ENCODE results near the gene PRKAR1B.

PRKAR1B gene

DNA sequence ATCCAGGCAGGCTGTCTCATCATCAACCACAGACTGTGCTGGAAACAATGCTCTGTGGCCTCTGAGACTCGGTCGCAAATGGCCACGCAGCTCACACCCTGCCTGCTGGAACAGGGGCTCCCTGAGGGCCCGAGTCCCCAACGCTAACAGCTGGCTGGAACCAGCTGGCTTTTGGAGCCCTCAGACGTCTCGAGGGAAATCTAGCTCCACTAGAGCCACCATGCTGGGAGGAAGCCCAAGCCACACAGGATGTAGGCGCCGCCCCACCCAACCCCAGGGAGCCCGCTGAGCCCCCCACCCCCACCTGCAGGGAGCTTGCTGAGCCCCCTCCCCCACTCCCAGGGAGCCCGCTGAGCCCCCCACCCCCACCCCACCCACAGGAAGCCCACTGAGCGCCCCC lies 186.1 kb downstream of the PRKAR1B start:
- DNase-seq (ENCODE audit: low read depth in 3 of 3): no peak

DNA sequence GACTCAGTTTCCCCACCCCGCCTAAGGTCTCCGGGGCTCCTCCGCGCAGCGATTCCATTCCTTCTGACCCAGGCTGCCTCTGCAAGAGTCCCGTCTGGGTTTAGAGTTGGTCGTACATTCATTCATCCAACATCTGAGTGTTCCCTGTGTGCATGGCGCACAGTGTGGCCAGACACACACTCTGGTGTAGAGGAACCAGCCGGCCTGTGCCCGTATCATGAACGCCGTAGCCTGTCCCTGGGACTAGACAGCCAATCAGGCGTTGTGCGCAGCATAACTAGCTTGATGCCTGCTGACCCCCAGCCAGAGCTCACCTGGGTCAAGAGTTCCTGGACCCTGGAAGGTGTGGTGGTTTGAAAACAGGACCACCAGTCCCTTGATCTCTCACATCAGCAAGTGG lies 186.5 kb downstream of the PRKAR1B start:
- no peak for DNase-seq (ENCODE audit: low read depth in 3 of 3)

DNA sequence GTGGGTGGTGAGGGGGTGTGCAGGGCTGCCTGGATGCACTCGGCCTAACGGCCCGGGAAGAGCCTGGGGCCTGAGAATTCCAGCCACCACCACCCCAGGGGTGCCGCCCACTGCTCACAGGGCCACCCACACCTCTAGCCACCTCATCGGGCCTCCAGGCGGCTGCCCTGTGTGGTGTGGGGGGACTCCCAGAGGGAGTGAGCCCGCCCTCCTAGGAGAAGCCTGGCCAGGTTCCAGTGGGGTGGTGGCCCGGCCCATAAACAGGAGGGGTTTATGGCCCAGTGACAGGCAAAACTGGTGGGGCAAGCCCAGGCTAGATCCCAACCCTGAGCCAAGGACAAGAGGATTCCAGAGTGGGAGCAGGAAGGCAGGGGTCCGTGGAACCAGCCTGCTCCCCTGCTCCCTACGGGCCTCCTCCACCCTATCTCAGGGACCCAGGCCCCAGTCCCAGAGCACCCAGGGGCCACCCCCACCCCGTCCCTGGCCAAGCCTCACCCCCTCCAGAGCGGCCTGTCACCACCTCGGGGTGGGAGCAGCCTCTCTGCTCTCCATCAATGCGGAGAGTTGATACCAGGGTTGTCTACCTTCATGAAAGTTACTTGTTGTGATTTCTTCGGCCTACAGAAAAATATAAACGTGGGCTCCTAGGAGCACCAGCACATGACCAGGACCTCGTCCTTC lies 187.2 kb downstream of the PRKAR1B start:
- no peak for DNase-seq (ENCODE audit: low read depth in 3 of 3)

DNA sequence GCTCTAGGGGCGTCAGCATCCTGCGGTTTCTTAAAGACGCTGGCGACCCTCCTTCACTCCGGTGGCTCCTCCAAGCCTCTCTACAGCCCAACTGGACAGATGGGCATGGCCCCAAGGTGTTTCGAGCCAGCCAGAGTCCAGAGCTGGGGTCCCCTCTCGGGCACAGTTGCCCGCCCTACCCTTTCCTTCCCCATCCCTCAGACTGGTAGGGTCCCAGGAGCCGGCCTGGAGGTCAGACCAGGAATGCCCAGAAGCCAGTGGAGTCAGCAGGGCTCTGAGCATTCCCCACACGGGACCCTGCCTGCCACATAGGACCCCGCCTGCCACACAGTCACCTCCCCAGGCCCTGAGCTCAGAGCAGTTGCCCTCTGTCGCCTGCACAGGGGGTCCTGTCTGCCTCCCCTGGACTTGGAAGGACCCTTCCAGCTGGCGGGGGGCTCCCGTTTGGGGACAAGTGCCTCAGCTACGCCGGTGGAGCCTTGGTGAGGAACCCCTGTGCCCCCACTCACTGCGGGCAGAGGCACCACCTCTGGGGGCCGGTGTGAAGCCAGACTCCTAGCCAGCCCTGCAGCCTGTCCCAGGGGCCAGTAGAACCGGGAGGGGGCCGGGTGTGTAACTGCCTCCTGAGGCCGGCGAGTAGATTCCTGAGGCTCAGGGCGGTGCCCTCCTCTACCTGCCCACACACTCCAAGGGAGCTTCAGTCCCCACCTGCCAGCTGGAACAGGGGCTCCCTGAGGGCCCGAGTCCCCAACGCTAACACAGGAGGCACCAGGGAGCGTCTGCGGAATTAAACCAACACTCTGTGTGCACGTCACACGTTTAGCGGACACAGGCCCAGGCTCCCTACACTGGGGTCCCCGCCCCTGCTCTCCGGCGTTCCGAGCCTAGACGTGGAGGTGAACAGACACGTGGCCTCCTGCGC lies 188.1 kb downstream of the PRKAR1B start:
- no peak for DNase-seq (ENCODE audit: low read depth in 3 of 3)

DNA sequence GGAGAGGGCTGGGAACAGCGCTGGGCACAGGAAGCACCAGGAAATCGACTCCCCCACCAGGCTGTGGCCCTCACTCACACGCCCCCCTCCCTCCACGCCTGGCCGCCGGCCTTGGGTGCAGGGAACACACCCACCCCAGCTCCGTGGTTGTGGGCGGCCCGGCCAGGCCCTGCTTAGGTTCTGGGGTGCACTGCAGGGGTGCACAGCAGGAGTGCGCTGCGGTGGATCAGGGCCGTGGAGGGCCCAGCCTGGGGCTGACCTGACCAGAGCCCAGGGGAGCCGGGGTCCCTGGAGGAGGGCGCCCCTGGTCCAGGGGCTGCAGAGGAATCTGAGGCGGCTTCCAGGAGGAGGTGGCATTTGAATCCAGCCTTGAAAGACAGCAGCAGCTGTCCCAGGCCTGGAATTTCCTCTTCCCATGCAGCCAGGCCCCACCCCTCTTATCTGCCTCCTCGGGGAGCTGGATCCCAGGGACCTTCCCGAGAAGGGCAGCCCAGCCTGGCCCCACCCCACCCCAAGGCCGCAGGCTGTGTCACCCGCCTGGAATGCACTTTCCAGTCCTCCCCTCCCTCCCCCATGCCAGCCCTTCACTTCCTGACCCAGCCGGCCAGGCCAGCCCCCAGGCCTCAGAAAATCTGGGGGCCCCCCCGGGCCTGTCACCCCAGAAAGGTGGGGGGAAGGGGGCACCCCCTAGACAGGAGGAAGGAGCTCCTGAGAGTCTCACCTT lies 189.0 kb downstream of the PRKAR1B start:
- DNase-seq (ENCODE audit: low read depth in 3 of 3): no peak

DNA sequence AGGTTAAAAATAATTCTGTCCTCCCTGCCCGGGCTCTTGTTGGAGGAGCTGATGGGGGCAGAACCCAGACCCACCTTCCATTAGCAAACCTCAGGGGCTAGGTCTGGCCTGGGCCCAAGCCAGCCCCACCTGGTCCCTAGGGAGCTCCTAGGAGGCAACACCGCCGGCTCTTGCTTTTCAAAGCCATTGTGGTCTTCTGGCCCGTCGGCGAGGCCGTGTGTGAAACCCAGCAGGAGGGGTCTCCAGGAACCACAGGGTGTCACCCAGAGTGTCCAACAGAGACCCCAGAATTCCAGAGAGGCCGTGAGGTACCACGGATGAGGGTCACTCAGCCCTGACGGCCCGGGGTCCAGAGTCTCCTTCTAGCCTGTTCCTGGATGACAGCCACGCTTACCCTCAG lies 190.8 kb downstream of the PRKAR1B start:
- DNase-seq (ENCODE audit: low read depth in 3 of 3): no peak

DNA sequence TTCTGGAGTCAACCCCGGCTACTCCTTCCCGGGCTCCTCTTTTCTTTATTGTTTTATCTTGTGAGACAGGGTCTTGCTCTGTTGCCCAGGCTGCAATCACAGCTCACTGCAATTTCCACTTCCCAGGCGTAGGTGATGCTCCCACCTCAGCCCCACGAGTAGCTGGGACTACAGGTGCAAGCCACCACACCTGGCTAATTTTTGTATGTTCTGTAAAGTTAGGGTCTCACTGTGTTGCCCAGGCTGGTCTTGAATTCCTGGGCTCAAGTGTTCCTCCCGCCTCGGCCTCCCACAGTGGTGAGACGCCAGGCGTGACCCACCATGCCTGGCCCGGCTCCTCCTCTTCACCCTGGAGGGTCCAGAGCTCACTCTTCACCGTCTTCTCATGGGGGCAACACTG lies 192.1 kb downstream of the PRKAR1B start:
- no peak for DNase-seq (ENCODE audit: low read depth in 3 of 3)

DNA sequence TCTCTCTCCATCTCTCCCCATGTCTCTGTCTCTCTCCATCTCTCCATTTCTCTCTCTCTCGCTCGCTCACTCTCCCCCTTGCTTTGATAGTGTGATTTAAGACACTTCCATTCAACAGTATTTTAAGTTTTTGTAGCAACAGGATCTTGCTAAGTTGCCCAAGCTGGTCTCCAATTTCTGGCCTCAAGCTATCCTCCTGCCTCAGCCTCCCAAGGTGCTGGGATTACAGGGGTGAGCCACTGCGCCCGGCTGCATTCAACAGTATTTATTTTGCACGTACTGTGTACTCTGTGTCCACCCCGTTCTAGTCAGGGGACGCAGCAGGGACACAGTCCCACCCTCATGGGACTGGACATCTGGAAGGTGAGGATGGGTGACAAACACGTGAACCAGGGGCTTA lies 193.0 kb downstream of the PRKAR1B start:
- DNase-seq (ENCODE audit: low read depth in 3 of 3): no peak

DNA sequence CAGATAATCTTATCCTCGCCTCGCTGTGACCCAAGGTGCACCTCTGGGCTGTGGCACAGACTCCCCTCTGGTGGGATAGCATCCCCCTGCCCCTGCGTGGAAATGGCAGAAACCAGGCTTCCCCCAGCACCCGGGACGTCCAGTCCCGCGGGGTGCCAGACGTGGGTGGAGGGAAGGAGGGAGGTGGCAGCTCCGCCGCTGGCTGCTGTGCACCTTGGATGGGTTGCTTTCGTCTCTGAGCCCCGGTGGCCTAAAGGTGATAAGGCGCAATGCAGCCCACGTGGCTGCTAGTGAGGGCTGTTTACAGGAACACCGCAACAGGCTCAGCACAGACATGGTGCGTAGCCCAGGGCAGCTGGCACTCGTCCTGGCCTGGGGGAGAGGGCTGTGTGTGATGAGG lies 193.8 kb downstream of the PRKAR1B start:
- no peak for DNase-seq (ENCODE audit: low read depth in 3 of 3)

DNA sequence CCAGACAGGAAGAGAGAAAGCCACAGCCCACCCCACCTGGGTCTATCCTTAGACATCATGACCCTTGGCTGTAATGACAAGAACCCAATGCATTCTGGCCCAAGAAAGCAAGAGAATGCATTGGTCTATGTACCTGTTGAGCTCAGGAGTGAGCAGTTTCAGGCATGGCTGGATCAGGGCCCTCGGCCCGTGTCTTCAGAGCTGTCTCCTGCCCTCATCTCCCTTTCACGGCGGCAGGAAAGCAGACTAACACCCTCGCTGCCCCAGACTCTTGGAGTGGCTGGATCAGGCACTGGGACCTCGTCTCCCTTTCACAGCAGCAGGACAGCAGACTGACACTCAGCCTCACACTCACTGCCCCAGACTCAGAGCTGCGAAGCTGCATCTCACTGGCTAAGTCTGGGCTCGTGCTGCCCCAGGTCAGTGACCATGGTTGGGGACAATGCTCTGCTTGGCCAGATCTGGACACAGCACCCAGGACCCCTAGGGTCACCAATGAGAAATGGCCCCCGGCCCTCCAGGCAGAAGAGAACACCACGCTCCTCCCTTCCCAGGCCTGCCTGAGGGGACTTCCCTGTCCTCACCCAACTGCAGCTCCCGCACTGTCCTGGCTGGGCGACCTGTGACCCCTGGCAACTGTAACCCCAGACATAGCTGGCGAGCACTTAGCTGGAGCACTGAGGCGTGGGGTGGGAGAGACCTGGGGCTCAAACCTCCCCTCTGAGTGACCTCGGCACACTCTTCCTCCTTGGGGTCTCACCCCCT lies 194.5 kb downstream of the PRKAR1B start:
- no peak for DNase-seq (ENCODE audit: low read depth in 3 of 3)

DNA sequence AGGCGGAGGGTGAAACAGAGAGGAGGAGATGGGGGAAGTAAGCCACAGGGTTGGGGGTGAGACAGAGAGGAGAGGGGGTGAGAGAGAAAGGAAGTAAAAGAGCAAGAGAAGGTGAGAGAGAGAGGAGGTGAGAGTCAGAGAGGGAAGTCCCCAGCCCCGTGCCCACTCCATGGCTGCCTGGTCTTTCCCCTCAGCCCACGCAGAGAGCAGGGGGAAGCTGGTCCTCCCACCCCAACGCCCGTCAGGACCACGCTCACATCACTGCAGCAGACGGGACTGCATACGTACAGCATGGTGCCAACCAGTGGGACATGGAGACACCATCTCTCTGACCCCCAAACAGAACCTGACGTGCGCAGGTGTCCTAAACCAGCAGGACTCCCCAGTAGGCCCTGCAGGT lies 195.3 kb downstream of the PRKAR1B start:
- DNase-seq (ENCODE audit: low read depth in 3 of 3): no peak

DNA sequence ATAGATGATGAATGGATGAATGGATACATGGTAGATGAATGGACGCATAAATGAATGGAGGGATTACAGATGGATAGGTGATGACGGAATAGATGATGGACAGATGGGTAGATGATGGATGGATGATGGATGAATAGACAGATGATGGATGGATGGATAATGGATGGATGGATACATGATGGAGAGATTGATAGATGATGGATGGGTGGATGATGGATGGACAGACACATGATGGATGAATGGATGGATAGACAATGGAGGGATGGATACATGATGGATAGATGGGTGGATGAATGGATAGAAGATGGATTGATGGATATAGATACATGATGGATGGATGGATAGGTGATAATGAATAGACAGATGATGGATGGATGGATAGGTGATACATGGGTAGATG lies 198.6 kb downstream of the PRKAR1B start:
- DNase-seq (ENCODE audit: low read depth in 3 of 3): no peak

DNA sequence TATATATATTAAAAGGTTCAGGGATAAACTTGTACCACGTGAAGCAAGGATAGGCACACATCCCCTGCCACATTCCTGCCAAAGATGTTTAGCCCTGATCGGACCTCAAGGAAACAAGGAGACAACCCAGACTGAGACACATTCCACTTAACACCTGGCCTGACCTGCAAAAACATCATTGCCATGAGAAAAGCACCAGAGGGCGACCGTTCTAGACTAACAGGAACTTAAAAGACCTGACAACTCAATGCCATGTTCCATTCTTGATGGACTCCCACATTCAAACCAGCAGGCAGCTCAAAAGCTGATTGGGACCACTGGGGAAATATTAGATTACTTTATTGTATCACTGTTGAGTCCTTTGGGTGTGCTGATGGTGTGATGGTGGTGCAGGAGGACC lies 199.4 kb downstream of the PRKAR1B start:
- DNase-seq (ENCODE audit: low read depth in 3 of 3): no peak

DNA sequence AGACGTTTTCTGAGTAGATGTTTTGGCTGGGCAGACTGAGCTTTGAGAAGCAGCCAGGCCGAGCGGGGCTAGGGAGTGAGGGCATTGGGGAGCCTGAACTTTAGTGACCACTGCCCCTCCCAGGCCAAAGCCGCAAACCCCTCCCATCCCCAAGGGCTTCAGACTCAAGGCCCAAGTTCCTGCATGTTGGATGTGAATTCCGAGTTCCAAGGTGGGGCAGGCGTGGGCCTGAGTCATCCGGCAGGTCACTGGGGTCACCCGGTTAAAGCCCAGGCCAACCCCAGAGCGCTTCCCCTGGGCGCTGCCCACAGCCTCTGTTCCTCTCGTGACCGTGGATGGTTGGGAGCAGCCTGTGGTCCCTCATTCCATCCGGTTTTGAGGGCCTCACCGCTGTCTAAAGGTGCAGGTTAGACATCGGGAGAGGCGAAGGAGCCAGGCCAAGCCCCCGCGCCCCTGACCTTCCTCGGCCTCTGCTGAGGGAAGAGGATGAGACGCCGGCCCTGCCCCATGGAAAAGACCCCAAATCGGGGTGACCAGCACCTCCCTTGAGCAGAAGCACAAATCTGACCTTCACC lies 200.5 kb downstream of the PRKAR1B start:
- DNase-seq (ENCODE audit: low read depth in 3 of 3): no peak

DNA sequence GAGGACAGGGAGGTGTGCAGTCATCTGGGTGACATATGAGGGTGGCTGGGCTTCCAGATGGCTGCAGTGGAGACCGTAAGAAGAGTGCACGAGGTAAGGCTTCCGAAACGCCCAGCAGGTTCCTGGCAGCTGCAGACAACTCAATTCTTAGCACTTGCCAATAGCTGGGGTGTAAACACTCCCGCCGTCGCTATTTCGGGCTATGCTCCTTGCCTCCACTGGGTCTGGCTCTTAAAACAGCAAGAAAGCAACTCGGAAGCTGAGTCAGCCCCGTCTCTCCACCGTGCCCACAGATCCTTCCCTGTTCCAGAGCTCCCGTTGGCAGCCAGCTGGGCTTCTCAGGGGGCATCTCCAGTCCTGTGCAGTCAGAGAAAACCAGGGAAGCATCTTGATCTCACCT lies 201.3 kb downstream of the PRKAR1B start:
- no peak for DNase-seq (ENCODE audit: low read depth in 3 of 3)

DNA sequence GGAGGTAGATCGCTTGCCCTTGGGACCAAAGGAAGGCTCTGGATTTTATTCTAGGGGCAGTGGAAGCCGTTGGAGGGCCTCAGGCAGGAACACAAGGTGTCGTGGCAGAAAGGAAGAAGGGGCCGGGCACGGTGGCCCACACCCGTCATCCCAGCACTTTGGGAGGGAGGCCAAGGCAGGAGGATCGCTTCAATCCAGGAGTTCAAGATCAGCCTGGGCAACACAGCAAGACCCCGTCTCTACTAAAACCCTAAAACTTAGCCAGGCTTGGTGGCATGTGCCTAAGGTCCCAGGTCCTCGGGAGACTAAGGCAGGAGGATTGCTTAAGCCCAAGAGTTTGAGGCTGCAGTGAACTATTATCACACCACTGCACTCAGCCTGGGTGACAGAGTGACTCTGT lies 202.3 kb downstream of the PRKAR1B start:
- no peak for DNase-seq (ENCODE audit: low read depth in 3 of 3)

DNA sequence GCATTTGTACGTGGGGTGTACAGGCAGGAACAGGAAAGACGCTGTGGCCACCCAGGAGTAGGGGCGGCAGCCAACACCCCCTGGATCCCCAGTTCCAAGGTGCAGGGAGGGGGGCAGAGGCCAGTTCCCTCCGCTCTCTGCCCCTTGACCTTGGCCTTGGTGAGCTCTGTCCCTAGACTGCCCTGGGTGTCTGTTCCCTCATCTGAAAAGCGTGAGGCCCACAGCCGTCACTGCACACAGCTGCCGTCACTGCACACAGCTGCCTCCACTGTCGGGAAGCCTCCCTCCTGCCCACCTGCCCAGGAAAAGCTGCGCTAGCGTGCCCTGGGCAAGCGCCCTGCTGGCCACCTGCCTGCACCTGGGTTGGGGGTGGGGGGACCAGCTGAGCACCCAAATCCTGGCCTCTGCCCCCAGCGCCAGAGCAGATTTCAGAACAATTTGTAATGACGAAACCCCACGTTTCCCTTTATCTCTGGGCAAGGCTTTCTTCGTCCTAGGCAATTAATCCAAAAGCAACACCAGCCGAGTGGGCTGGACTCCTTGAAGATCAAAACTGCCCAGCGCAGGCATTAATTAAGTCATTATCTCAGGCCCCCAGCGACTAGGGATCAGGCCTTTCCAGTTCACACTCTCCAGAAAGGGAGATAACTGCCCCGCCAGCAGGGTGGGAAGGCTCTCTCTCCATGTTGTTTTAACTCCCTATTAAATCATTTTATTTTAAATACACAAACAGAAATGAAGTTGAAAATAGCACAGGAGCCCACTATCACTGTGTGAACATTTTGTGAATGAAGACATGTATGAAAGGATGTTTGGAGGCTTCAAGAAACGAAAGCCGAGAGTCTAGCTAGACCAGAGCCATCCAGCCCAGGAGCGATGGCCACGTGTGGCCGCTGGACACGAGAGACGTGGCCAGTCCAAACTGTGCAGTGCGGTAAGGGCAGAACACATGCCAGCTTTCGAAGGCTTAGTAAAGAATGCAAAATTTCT lies 203.4 kb downstream of the PRKAR1B start:
- no peak for DNase-seq (ENCODE audit: low read depth in 3 of 3)

DNA sequence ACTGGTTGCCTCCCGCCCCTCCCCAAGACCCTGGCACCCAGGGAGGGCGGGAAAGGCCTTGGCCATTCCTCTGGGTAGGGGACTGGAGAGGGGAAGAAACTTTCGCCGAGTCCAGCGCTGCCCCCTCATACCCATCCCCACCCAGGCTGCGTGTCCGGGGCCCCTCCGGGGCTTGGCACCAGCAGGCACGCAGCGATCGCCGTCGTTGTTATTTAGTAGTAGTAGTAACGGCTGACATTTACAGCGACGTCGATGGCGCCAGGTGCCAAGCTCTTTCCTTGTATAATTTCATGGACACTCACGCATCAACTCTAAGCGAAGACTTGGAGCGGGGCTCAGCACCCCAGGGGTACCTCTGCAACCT lies 204.1 kb downstream of the PRKAR1B start:
- no peak for DNase-seq (ENCODE audit: low read depth in 3 of 3)

DNA sequence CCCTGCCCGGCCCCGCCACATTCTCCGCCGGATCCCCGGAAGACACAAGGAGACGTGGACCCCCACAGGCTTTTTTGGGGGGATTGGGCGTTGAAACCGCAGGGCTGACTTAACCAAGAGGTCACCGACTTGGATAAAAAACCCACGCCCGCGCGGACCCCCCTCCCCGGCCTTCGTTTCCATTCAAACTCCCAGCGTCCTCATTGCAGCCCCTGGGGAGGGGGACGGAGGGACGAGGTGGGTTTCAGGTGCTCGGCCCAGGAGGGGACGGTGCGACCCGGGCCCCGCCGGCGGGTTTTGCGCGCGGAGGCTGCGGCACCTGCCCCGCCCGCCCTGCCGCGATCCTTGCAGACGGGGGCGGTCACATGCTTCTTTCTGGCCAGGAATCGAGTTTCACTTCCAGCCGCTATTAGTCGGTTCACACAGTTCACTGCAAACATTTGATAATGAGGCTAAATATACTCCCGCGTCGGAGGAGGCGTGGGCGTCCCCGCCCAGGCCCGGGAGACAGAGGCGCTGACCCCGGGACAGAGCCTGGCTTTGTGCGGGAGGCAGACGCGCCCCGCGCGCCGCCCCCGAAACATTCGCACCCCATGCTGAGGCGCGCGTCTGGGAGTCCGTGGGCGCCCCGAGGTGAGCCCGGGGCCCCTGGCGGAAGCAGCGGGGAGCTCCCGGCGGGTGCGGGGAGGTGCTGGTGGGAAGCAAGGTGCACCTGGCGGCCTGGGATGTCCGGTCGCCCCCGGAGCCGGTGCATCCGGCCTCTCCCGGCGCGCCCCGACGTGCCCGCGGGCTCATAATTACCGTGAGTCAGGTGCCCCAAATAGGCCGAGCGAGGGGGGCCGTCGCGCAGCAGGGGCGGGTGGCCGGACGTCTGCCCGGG lies 204.8 kb downstream of the PRKAR1B start:
- DNase-seq (ENCODE audit: low read depth in 3 of 3): no peak

Measured in stimulated activated CD4-positive, alpha-beta T cell treated with anti-CD3 and anti-CD28 coated beads, TNF-alpha, amount 100 ng/mL, for 4 hours (primary cell).